Stimulated activated CD8-positive, alpha-beta memory T cell treated with anti-CD3 and anti-CD28 coated beads, Interleukin-7, amount 100 ng/mL, for 24 hours (primary cell): ENCODE data around the gene PARVA.
"Not testable (repeated sequence)": the region's sequence is repeated elsewhere in the genome, so short reads cannot be mapped to it uniquely, and the experiment has no call there.

Source experiments
- DNase-seq: peaks from one replicate; pipeline ENCODE4 v3.0.0-alpha.2; 2020; ENCODE audit warnings: low read depth

Gene PARVA

GRCh38 chr11:12377106-12377823 is at the start of gene PARVA:
Gene PARVA, plus strand, starts transcription at chr11:12377571. Its CDS starts 77 bp downstream, at chr11:12377648.
- no peak for DNase-seq

- no peak for DNase-seq
Measured at GRCh38 chr11:12329169-12329568, 48.2 kb upstream of the PARVA start.

- DNase-seq = no peak
Measured at GRCh38 chr11:12329797-12330196, 47.6 kb upstream of the PARVA start.

GRCh38 chr11:12330485-12331231 is 46.7 kb upstream of the PARVA start:
- no peak for DNase-seq

GRCh38 chr11:12331239-12331874 is 46.0 kb upstream of the PARVA start:
- DNase-seq = peak; percentile 40

GRCh38 chr11:12343526-12343925 is 33.8 kb upstream of the PARVA start:
- no peak for DNase-seq

GRCh38 chr11:12353534-12353933 is 23.8 kb upstream of the PARVA start:
- no peak for DNase-seq

GRCh38 chr11:12354750-12355545 is 22.4 kb upstream of the PARVA start:
- DNase-seq = no peak

- DNase-seq = no peak
Measured at GRCh38 chr11:12356944-12357655, 20.3 kb upstream of the PARVA start.

GRCh38 chr11:12357697-12358096 is 19.7 kb upstream of the PARVA start:
- DNase-seq = not testable (repeated sequence)

- no peak for DNase-seq
Measured at GRCh38 chr11:12358302-12359188, 18.8 kb upstream of the PARVA start.

- DNase-seq = no peak
Measured at GRCh38 chr11:12359761-12360160, 17.6 kb upstream of the PARVA start.

GRCh38 chr11:12361682-12362081 is 15.7 kb upstream of the PARVA start:
- DNase-seq = no peak

- no peak for DNase-seq
Measured at GRCh38 chr11:12362857-12363256, 14.5 kb upstream of the PARVA start.

GRCh38 chr11:12363373-12363772 is 14.0 kb upstream of the PARVA start:
- DNase-seq = no peak

GRCh38 chr11:12365965-12366575 is 11.3 kb upstream of the PARVA start:
- not testable (repeated sequence) for DNase-seq

GRCh38 chr11:12367057-12367456 is 10.3 kb upstream of the PARVA start:
- not testable (repeated sequence) for DNase-seq

GRCh38 chr11:12372111-12372510 is 5.3 kb upstream of the PARVA start:
- DNase-seq = no peak

- DNase-seq = no peak
Measured at GRCh38 chr11:12375720-12376119, 1.7 kb upstream of the PARVA start.
